K562 (cell line): ENCODE data around the gene GCNT2. TPM values are rescaled to one million over a fixed set of nuclear protein-coding genes. Genes with fewer than 3 reads are reported as not detected.
"Not testable (repeated sequence)": the region's sequence is repeated elsewhere in the genome, so short reads cannot be mapped to it uniquely, and the experiment has no call there.

Experiments
- ATAC-seq: fragments of 200-7000 bp; cut with Tn5 transposase; 3 replicates; pipeline ENCODE4 v1.9.1; 2020; ENCODE audit warnings: moderate library complexity
- BruUV-seq: library from RNA; stranded (reverse); fragments of 400-500 nt; replicated peaks from 2 replicates; lab custom pipeline; 2021; lab: Mats Ljungman, UMichigan
- CTCF ChIA-PET: fragments of 300-600 bp; formaldehyde crosslinking; extraction: SDS; loops from one replicate; lab custom pipeline; 2021; ENCODE audit warnings: low intra/inter-chr PET ratio; lab: Yijun Ruan, JAX
- POLR2A ChIA-PET: fragments of 300-600, 350-650 bp; sonication (Branson Sonifier 250); formaldehyde crosslinking; extraction: SDS; loops from one replicate; lab custom pipeline; 2021; ENCODE audit warnings: antibody characterized with exemption, inconsistent platforms; lab: Yijun Ruan, JAX
- DNase-seq, 4 experiments: peaks; one replicate each; pipeline versions ENCODE4 v3.0.0 to v3.0.0-alpha.2; 2011 to 2018; ENCODE audit warnings: low spot score in 3 of 4, mixed read lengths in 3 of 4; ENCODE audit errors: extremely low read depth in 1 of 4
- FAIRE-seq: peaks from 2 replicates; lab custom pipeline; 2011; peaks lifted over from hg19 to GRCh38; lab: Jason Lieb, UNC
- H2AFZ ChIP-seq: 2 replicates; pipeline ENCODE4 v1.6.0; 2011; ENCODE audit warnings: low read depth, low read length, control low read depth, inconsistent platforms
- H3K27ac ChIP-seq: fragments of 200-600 bp; 3 replicates; pipeline ENCODE4 v1.8.0; 2011; ENCODE audit warnings: low read depth, mild to moderate bottlenecking, control low read depth, inconsistent platforms, low read length, moderate library complexity, mixed read lengths; ENCODE audit errors: extremely low read depth
- H3K27me3 ChIP-seq, 2 experiments: fragments of 300-600 bp in 1 of 2; 2 replicates in 1 of 2; 3 replicates in 1 of 2; pipeline versions ENCODE4 v1.6.0 to v1.8.0; 2011; ENCODE audit warnings: inconsistent platforms in 2 of 2, low read length in 2 of 2, mild to moderate bottlenecking in 1 of 2, mixed read lengths in 1 of 2, moderate library complexity in 1 of 2; ENCODE audit not compliant: control insufficient read depth in 2 of 2, insufficient read depth in 2 of 2
- H3K36me3 ChIP-seq: fragments of 300-600 bp; 3 replicates; pipeline ENCODE4 v1.8.0; 2011; ENCODE audit warnings: mild to moderate bottlenecking, low read length, inconsistent platforms; ENCODE audit not compliant: control insufficient read depth, insufficient read depth
- H3K4me1 ChIP-seq, 2 experiments: fragments of 200-600 bp in 1 of 2; replicated peaks in 1 of 2; 2 replicates in 1 of 2; 3 replicates in 1 of 2; pipeline versions ENCODE4 v1.5.1 to v1.8.0; 2011; ENCODE audit warnings: inconsistent platforms in 2 of 2, low read length in 2 of 2, mild to moderate bottlenecking in 1 of 2, mixed read lengths in 1 of 2, moderate library complexity in 1 of 2; ENCODE audit not compliant: control insufficient read depth in 2 of 2, insufficient read depth in 2 of 2
- H3K4me2 ChIP-seq: 2 replicates; pipeline ENCODE4 v1.6.1; 2011; ENCODE audit warnings: low read length, control low read depth, inconsistent platforms, mixed read lengths; ENCODE audit not compliant: insufficient read depth
- H3K4me3 ChIP-seq: fragments of 200-600 bp; sonication (generic), shearing (Covaris generic); 2 replicates; pipeline ENCODE4 v1.5.1; 2016; ENCODE audit warnings: control low read depth, inconsistent platforms
- H3K79me2 ChIP-seq: fragments of 200-600 bp; 3 replicates; pipeline ENCODE4 v1.8.0; 2011; ENCODE audit warnings: low read length, inconsistent platforms; ENCODE audit not compliant: control insufficient read depth, insufficient read depth
- H3K9ac ChIP-seq, 2 experiments: 2 replicates each; pipeline versions ENCODE4 v1.6.0 to v1.6.1; 2011; ENCODE audit warnings: low read depth in 2 of 2, low read length in 2 of 2, control low read depth in 1 of 2, inconsistent platforms in 1 of 2, mild to moderate bottlenecking in 1 of 2, mixed read lengths in 1 of 2; ENCODE audit not compliant: insufficient read depth in 1 of 2
- H3K9me1 ChIP-seq: one replicate; pipeline ENCODE4 v1.6.0; 2011; ENCODE audit warnings: inconsistent platforms, mild to moderate bottlenecking, low read length, moderate library complexity; ENCODE audit not compliant: control insufficient read depth, insufficient read depth
- H3K9me3 ChIP-seq: replicated peaks from 2 replicates; pipeline ENCODE4 v1.5.1; 2011; ENCODE audit warnings: low read depth, low read length, inconsistent platforms; ENCODE audit not compliant: control insufficient read depth, insufficient read depth
- H4K20me1 ChIP-seq: replicated peaks from 2 replicates; pipeline ENCODE4 v1.6.1; 2011; ENCODE audit warnings: low read length, inconsistent platforms, mixed read lengths; ENCODE audit not compliant: control insufficient read depth, insufficient read depth
- CC2D1A ChIP-seq: fragments of 450-650 bp; IDR thresholded peaks from 2 replicates; pipeline ENCODE4 v1.6.1; 2017; ENCODE audit warnings: mild to moderate bottlenecking
- CEBPB ChIP-seq: fragments of 450-650 bp; IDR thresholded peaks from 2 replicates; pipeline ENCODE4 v1.6.1; 2016; ENCODE audit warnings: missing genetic modification characterization, missing compliant biosample characterization
- NFYB ChIP-seq: IDR thresholded peaks from 2 replicates; pipeline ENCODE4 v1.6.1; 2011; ENCODE audit warnings: mild to moderate bottlenecking, moderate library complexity; ENCODE audit not compliant: insufficient read length; ENCODE audit errors: extremely low read depth
- TBP ChIP-seq: optimal IDR thresholded peaks from 2 replicates; pipeline ENCODE3; 2011; ENCODE audit warnings: low read depth, low read length, improper control_type of control experiment
- YY1 ChIP-seq, 3 experiments: IDR thresholded peaks; 2 replicates each; pipeline ENCODE4 v1.6.1; 2011; ENCODE audit warnings: low read length in 2 of 3, mild to moderate bottlenecking in 2 of 3, moderate library complexity in 2 of 3, borderline replicate concordance in 1 of 3, control low read depth in 1 of 3, low read depth in 1 of 3; ENCODE audit not compliant: insufficient read depth in 3 of 3, insufficient replicate concordance in 2 of 3, control insufficient read depth in 1 of 3, insufficient read length in 1 of 3; ENCODE audit errors: extremely low read depth in 1 of 3
- WGBS: fragments of 100-300 bp; shearing (Covaris generic); methylation state at CpG from one replicate; pipeline ENCODE4 v1.1.6; 2016; ENCODE audit warnings: low coverage, mixed read lengths; ENCODE audit not compliant: insufficient coverage; ENCODE audit errors: missing lambda C conversion rate; 5-methylcytosine and 5-hydroxymethylcytosine counted together
- in situ Hi-C: fragments of 300-500 bp; cut with MboI; formaldehyde crosslinking; loops from 4 replicates; pipeline ENCODE4 v1.15.0; 2018; ENCODE audit warnings: inconsistent platforms, mixed read lengths
- intact Hi-C: fragments of 100-400 bp; cut with micrococcal nuclease; formaldehyde crosslinking; loops from 2 replicates; pipeline ENCODE4 v1.14.2; 2022
- polyA plus RNA-seq, 8 experiments: library from polyadenylated mRNA; depleted of rRNA in 4 of 8; stranded (reverse) in 5 of 8; unstranded in 3 of 8; fragments of >200 nt; fragmentation: Nextera tagmentation in 2 of 8; fragmentation: Illumina TruSeq in 1 of 8; extraction: Ambion mirVana in 2 of 8; extraction: Trizol in 1 of 8; gene quantifications; 2 replicates each; pipeline versions ENCODE4 v1.2.1 to v1.2.3, GENCODE V29; 2011 to 2014; ENCODE audit warnings: inconsistent platforms in 1 of 8, missing spikeins in 1 of 8
- total RNA-seq, 7 experiments: library from RNA; depleted of rRNA in 6 of 7; stranded (reverse); fragments of >200 nt in 6 of 7; fragmentation: Illumina TruSeq in 2 of 7; extraction: Trizol in 2 of 7; gene quantifications; 2 replicates each; pipeline versions ENCODE4 v1.2.1 to v1.2.3, GENCODE V29; 2011 to 2021; ENCODE audit warnings: low replicate concordance in 1 of 7
- TF ChIP-seq, protein P1 (sequence below): sonication (generic); formaldehyde crosslinking; IDR thresholded peaks from 2 replicates; pipeline ENCODE4 v1.8.1; 2023; ENCODE audit warnings: mild to moderate bottlenecking, missing genetic modification reagents
- TF ChIP-seq, protein P2 (sequence below): fragments of 450-650 bp; IDR thresholded peaks from 2 replicates; pipeline ENCODE4 v1.6.1; 2016; ENCODE audit warnings: mild to moderate bottlenecking

GCNT2 gene
- total and polyA plus RNA-seq, 9 of the 15 experiments (the other 6 are each of a cell fraction or from before 2014, with no cell fraction given), result 0.78 to 2.6 (median 1.6) TPM

DNA sequence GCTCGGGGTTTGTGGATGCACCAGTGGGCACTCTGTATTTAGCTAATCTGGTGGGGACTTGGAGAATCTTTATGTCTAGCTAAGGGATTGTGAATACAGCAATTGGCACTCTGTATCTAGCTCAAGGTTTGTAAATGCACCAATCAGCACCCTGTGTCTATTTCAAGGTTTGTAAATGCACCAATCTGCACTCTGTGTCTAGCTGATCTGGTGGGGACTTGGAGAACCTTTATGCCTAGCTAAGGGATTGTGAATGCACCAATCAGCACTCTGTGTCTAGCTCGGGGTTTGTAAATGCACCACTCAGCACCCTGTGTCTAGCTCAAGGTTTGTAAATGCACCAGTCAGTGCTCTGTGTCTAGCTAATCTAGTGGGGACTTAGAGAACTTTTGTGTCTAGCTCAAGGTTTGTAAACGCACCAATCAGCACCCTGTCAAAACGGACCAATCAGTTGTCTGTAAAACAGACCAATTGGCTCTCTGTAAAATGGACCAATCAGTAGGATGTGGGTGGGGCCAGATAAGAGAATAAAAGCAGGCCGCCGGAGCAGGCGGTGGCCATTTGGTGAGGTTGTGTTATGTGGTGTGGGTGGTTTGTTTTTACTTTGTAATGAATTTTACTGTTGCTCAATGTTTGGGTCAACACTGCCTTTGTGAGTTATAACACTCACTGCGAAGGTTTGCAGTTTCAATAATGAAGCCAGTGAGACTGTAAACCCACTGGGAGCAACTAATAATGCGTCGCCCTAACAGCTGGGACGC is 139.5 kb downstream of the GCNT2 start:
- CTCF ChIA-PET, result not testable (repeated sequence)

More for the DNA sequence above, 139.5 kb downstream of the GCNT2 start:
- H3K4me2 ChIP-seq, H3K4me1 ChIP-seq, H3K27ac ChIP-seq, BruUV-seq, FAIRE-seq, H3K9me1 ChIP-seq, H3K79me2 ChIP-seq, H3K4me3 ChIP-seq, DNase-seq, H3K9me3 ChIP-seq, H3K36me3 ChIP-seq, H4K20me1 ChIP-seq, in situ Hi-C loops, ATAC-seq, intact Hi-C loops, H3K9ac ChIP-seq: not testable (repeated sequence)
- Histone ChIP-seq H3K27me3 (peaks cover 7 to 14% of the 10 kb centered on the region in 2 experiments; a peak in 4 of 5 replicates), H2AFZ (peak overlapping the region; percentile 89; the same call in 1 of the 2 replicates)
- POLR2A ChIA-PET, result interaction anchor here (0.8 to 2.6 kb wide), 5 partner anchors 9 to 64 kb away, joined by 3 to 11 read pairs (median 3); no protein-coding TSS in a partner anchor
- WGBS, result 61% methylated on average over 11 of the region's 11 CpGs
- TF ChIP-seq NFYB (peak; percentile 68), CEBPB (0 out of 2 replicates have a peak, but pooled peaks have one; percentile 16), TBP (peak; percentile 36), CC2D1A (peak; percentile 71; the same call in 1 of the 2 replicates), YY1 (IDR thresholded peaks at IDR 0.05; ENCODE audit: borderline replicate concordance in 1 of 3, control insufficient read depth in 1 of 3, extremely low read depth in 1 of 3, insufficient read depth in 3 of 3, insufficient read length in 1 of 3, insufficient replicate concordance in 2 of 3, low read depth in 1 of 3, low read length in 2 of 3) (peak in 1 of 3 experiments; percentile 16)
- TF ChIP-seq, protein P1, sequence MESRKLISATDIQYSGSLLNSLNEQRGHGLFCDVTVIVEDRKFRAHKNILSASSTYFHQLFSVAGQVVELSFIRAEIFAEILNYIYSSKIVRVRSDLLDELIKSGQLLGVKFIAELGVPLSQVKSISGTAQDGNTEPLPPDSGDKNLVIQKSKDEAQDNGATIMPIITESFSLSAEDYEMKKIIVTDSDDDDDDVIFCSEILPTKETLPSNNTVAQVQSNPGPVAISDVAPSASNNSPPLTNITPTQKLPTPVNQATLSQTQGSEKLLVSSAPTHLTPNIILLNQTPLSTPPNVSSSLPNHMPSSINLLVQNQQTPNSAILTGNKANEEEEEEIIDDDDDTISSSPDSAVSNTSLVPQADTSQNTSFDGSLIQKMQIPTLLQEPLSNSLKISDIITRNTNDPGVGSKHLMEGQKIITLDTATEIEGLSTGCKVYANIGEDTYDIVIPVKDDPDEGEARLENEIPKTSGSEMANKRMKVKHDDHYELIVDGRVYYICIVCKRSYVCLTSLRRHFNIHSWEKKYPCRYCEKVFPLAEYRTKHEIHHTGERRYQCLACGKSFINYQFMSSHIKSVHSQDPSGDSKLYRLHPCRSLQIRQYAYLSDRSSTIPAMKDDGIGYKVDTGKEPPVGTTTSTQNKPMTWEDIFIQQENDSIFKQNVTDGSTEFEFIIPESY (CRISPR knock-in tag), result peak; percentile 93
- TF ChIP-seq, protein P2, sequence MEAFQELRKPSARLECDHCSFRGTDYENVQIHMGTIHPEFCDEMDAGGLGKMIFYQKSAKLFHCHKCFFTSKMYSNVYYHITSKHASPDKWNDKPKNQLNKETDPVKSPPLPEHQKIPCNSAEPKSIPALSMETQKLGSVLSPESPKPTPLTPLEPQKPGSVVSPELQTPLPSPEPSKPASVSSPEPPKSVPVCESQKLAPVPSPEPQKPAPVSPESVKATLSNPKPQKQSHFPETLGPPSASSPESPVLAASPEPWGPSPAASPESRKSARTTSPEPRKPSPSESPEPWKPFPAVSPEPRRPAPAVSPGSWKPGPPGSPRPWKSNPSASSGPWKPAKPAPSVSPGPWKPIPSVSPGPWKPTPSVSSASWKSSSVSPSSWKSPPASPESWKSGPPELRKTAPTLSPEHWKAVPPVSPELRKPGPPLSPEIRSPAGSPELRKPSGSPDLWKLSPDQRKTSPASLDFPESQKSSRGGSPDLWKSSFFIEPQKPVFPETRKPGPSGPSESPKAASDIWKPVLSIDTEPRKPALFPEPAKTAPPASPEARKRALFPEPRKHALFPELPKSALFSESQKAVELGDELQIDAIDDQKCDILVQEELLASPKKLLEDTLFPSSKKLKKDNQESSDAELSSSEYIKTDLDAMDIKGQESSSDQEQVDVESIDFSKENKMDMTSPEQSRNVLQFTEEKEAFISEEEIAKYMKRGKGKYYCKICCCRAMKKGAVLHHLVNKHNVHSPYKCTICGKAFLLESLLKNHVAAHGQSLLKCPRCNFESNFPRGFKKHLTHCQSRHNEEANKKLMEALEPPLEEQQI, result peak; percentile 40; the same call in 1 of the 2 replicates
